ENCODE data around the gene PAFAH2. TPM values are rescaled to one million over a fixed set of nuclear protein-coding genes. Genes with fewer than 3 reads are reported as not detected.

The PAFAH2 gene
- total RNA-seq, 1 experiment from 2014 or later, result 13.0 TPM

GRCh38 chr1:26006710-26007109 is 8.8 kb upstream of the PAFAH2 start:
- Histone ChIP-seq H3K4me2 (ENCODE audit: low read length) (no peak overlapping the region), H3K9me2 (ENCODE audit: insufficient read depth) (no peaks in the 10 kb centered on the region), H3K9me3 (ENCODE audit: control insufficient read depth in 1 of 2, insufficient read depth in 1 of 2, low read depth in 1 of 2, low read length in 2 of 2) (no peaks in the 10 kb centered on the region), H3K27me3 (ENCODE audit: insufficient read depth, low read length) (no peaks in the 10 kb centered on the region), H3K36me3 (ENCODE audit: control insufficient read depth in 1 of 2, insufficient read depth in 2 of 2, low read length in 2 of 2) (no peaks in the 10 kb centered on the region), H2AFZ (ENCODE audit: low read depth, low read length, poor library complexity, severe bottlenecking) (no peak overlapping the region), H3K4me1 (ENCODE audit: control insufficient read depth in 1 of 2, insufficient read depth in 2 of 2, low read length in 2 of 2) (peaks cover 0 to 3% of the 10 kb centered on the region in 2 experiments; a peak in 2 of 4 replicates), H3K9ac (ENCODE audit: low read length) (no peak overlapping the region), H3K79me2 (ENCODE audit: insufficient read depth, low read length) (no peaks in the 10 kb centered on the region), H4K20me1 (ENCODE audit: insufficient read depth) (no peaks in the 10 kb centered on the region), H3K4me3 (replicated peaks in 1 of 2; ENCODE audit: low read depth in 1 of 2, low read length in 2 of 2) (no peak overlapping the region), H3K27ac (ENCODE audit: low read depth, low read length) (no peak overlapping the region)
- ChIA-PET CTCF (no interaction called here), RAD21 (ENCODE audit: low non-redundant PET in 1 of 2, low total read pairs in 2 of 2, uncharacterized antibody in 2 of 2, unreplicated experiment in 2 of 2) (no interaction called here), POLR2A (no interaction called here)
- BruUV-seq (replicated peaks), result no TSS peak
- intact Hi-C loops (cut with micrococcal nuclease), result no loop called here
- no peak for TF ChIP-seq TCF7L2 (IDR thresholded peaks at IDR 0.05; ENCODE audit: borderline replicate concordance, extremely low read depth, insufficient read depth, insufficient read length)
- TF ChIP-seq POLR2AphosphoS5 (IDR thresholded peaks at IDR 0.05; ENCODE audit: low read depth, low read length), result no peak
- ATAC-seq (no peak), DNase-seq (ENCODE audit: low read depth, low spot score) (no peak)

GRCh38 chr1:26005434-26006105 is 7.7 kb upstream of the PAFAH2 start:
- H3K9me3 ChIP-seq (ENCODE audit: control insufficient read depth in 1 of 2, insufficient read depth in 1 of 2, low read depth in 1 of 2, low read length in 2 of 2), result no peaks in the 10 kb centered on the region
- ChIA-PET POLR2A (no interaction called here), RAD21 (ENCODE audit: low non-redundant PET in 1 of 2, low total read pairs in 2 of 2, uncharacterized antibody in 2 of 2, unreplicated experiment in 2 of 2) (no interaction called here), CTCF (no interaction called here)
- H3K9ac ChIP-seq (ENCODE audit: low read length), result no peak overlapping the region
- no peak overlapping the region for H3K4me3 ChIP-seq (replicated peaks in 1 of 2; ENCODE audit: low read depth in 1 of 2, low read length in 2 of 2)
- no peak overlapping the region for H3K4me2 ChIP-seq (ENCODE audit: low read length)
- DNase-seq (ENCODE audit: low read depth, low spot score), result no peak
- H3K79me2 ChIP-seq (ENCODE audit: insufficient read depth, low read length), result no peaks in the 10 kb centered on the region
- H3K9me2 ChIP-seq (ENCODE audit: insufficient read depth), result no peaks in the 10 kb centered on the region
- TF ChIP-seq ZNF274 (IDR thresholded peaks at IDR 0.05; ENCODE audit: low read depth, low read length) (no peak), SIN3A (IDR thresholded peaks at IDR 0.05; ENCODE audit: low read depth) (no peak), ZFX (IDR thresholded peaks at IDR 0.05) (no peak), EZH2phosphoT487 (IDR thresholded peaks at IDR 0.05; ENCODE audit: borderline replicate concordance) (no peak), EZH2 (IDR thresholded peaks at IDR 0.05) (no peak), MAX (IDR thresholded peaks at IDR 0.05) (no peak), YY1 (IDR thresholded peaks at IDR 0.05; ENCODE audit: extremely low read depth, insufficient replicate concordance, low read depth, low read length) (no peak), REST (IDR thresholded peaks at IDR 0.05; ENCODE audit: low read depth) (no peak)
- no peaks in the 10 kb centered on the region for H3K27me3 ChIP-seq (ENCODE audit: insufficient read depth, low read length)
- peaks cover 0 to 3% of the 10 kb centered on the region in 2 experiments; a peak in 1 of 4 replicates for H3K4me1 ChIP-seq (ENCODE audit: control insufficient read depth in 1 of 2, insufficient read depth in 2 of 2, low read length in 2 of 2)
- H4K20me1 ChIP-seq (ENCODE audit: insufficient read depth), result no peaks in the 10 kb centered on the region
- intact Hi-C loops (cut with micrococcal nuclease), result no loop called here
- H2AFZ ChIP-seq (ENCODE audit: low read depth, low read length, poor library complexity, severe bottlenecking), result no peak overlapping the region
- no peak for ATAC-seq
- no peaks in the 10 kb centered on the region for H3K36me3 ChIP-seq (ENCODE audit: control insufficient read depth in 1 of 2, insufficient read depth in 2 of 2, low read length in 2 of 2)
- BruUV-seq (replicated peaks), result no TSS peak
- H3K27ac ChIP-seq (ENCODE audit: low read depth, low read length), result no peak overlapping the region
